ENCODE data around the gene TPPP2. TPM values are rescaled to one million over a fixed set of nuclear protein-coding genes. Genes with fewer than 3 reads are reported as not detected.

TPPP2 gene
- total RNA-seq, 2 donors from 2014 or later = 0.73 to 1.7 TPM

DNA sequence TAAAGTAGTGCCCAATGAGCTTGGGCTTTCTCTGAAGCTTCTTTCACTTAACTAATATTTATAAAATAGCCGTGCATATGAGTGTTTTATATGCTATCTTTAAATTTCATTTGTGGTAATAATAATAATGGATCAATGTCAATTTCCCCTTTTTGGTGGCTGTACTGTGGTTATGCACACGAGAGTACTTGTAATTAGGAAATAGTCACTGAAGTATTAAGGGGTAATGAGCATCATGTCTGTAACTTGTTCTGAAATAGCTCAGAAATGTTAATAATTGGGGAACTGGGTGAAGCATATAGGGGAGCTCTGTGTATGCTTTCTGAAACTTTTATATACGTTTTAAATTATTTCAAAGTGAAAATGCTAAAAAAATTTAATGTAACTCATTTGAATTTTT is 20.6 kb downstream of the TPPP2 start:
- Mint-ChIP-seq H3K27me3 (ENCODE audit: insufficient read depth) (peaks cover 3% of the 10 kb centered on the region), H3K4me1 (peaks cover 12% of the 10 kb centered on the region), H3K9me3 (no peaks in the 10 kb centered on the region), H3K36me3 (ENCODE audit: low read depth) (no peaks in the 10 kb centered on the region), H3K4me3 (no peak overlapping the region), H3K27ac (no peak overlapping the region)
- TF ChIP-seq, protein P1, sequence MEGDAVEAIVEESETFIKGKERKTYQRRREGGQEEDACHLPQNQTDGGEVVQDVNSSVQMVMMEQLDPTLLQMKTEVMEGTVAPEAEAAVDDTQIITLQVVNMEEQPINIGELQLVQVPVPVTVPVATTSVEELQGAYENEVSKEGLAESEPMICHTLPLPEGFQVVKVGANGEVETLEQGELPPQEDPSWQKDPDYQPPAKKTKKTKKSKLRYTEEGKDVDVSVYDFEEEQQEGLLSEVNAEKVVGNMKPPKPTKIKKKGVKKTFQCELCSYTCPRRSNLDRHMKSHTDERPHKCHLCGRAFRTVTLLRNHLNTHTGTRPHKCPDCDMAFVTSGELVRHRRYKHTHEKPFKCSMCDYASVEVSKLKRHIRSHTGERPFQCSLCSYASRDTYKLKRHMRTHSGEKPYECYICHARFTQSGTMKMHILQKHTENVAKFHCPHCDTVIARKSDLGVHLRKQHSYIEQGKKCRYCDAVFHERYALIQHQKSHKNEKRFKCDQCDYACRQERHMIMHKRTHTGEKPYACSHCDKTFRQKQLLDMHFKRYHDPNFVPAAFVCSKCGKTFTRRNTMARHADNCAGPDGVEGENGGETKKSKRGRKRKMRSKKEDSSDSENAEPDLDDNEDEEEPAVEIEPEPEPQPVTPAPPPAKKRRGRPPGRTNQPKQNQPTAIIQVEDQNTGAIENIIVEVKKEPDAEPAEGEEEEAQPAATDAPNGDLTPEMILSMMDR (conservative IDR thresholded peaks at IDR 0.05) = no peak
- H3K27ac ChIP-seq (ENCODE audit: low read depth, low read length) = no peak overlapping the region
- peaks cover 2% of the 10 kb centered on the region for H3K4me1 ChIP-seq (ENCODE audit: control insufficient read depth, insufficient read depth, low read length)
- H3K27me3 ChIP-seq (ENCODE audit: control insufficient read depth, insufficient read depth, low read length, poor library complexity, severe bottlenecking) = no peaks in the 10 kb centered on the region
- no peak overlapping the region for H3K4me3 ChIP-seq (ENCODE audit: low read length)
- no peaks in the 10 kb centered on the region for H3K9me3 ChIP-seq (ENCODE audit: control insufficient read depth, low read length)
- 100% methylated on average over 1 to 2 of the region's 3 CpGs for WGBS, 2 experiments (ENCODE audit: insufficient coverage in 1 of 2, insufficient read length in 1 of 2)
- DNase-seq = no peak
- H3K9ac ChIP-seq (ENCODE audit: extremely low read depth, low read length, poor library complexity, severe bottlenecking) = no peak overlapping the region
- H3K36me3 ChIP-seq (ENCODE audit: control insufficient read depth, insufficient read depth, low read length) = no peaks in the 10 kb centered on the region

DNA sequence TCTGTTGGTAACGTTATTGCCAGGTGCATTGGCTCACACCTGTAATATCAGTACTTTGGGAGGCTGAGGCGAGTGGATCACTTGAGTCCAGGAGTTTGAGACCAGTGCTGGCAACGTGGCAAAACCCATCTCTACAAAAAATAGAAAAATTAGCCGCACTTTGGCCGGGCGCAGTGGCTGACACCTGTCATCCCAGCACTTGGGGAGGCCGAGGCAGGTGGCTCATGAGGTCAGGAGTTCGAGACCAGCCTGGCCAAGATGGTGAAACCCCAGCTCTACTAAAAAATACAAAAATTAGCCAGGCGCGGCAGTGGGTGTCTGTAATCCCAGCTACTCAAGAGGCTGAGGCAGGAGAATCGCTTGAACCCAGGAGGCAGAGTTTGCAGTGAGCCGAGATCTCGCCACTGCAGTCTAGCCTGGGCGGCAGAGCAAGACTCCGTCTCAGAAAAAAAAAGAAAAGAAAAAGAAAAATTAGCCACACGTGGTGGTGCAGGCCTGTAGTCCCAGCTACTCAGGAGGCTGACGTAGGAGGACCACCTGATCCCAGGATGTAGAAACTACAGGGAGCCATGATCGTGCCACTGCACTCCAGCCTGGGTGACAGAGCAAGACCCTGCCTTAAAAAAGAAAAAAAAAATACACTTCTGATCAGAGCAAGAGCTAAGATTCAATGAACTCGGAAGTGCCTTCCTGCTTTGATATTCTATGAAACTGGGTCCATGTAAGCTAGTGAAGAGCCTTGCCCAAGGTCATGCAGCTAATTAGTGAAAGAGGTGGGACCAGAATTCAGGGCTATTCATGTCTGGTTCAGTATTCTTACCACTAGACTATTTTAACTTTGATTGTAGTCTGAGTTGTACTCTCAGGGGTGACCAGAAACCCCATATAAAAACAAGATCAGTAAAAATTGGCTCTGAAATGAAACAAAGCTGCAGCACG is 23.4 kb downstream of the TPPP2 start:
- no peak for DNase-seq
- WGBS, 2 experiments (ENCODE audit: insufficient coverage in 1 of 2, insufficient read length in 1 of 2) = 93% methylated on average over 17 to 20 of the region's 20 CpGs
- Mint-ChIP-seq H3K36me3 (ENCODE audit: low read depth) (no peaks in the 10 kb centered on the region), H3K4me3 (no peak overlapping the region), H3K9me3 (no peaks in the 10 kb centered on the region), H3K27me3 (ENCODE audit: insufficient read depth) (no peaks in the 10 kb centered on the region), H3K27ac (no peak overlapping the region), H3K4me1 (peaks cover 15% of the 10 kb centered on the region)
- H3K9ac ChIP-seq (ENCODE audit: extremely low read depth, low read length, poor library complexity, severe bottlenecking) = no peak overlapping the region
- H3K9me3 ChIP-seq (ENCODE audit: control insufficient read depth, low read length) = no peaks in the 10 kb centered on the region
- H3K4me1 ChIP-seq (ENCODE audit: control insufficient read depth, insufficient read depth, low read length) = peaks cover 2% of the 10 kb centered on the region
- no peak overlapping the region for H3K4me3 ChIP-seq (ENCODE audit: low read length)
- TF ChIP-seq, protein P1 (conservative IDR thresholded peaks at IDR 0.05) = no peak
- H3K36me3 ChIP-seq (ENCODE audit: control insufficient read depth, insufficient read depth, low read length) = no peaks in the 10 kb centered on the region
- no peak overlapping the region for H3K27ac ChIP-seq (ENCODE audit: low read depth, low read length)
- H3K27me3 ChIP-seq (ENCODE audit: control insufficient read depth, insufficient read depth, low read length, poor library complexity, severe bottlenecking) = no peaks in the 10 kb centered on the region

DNA sequence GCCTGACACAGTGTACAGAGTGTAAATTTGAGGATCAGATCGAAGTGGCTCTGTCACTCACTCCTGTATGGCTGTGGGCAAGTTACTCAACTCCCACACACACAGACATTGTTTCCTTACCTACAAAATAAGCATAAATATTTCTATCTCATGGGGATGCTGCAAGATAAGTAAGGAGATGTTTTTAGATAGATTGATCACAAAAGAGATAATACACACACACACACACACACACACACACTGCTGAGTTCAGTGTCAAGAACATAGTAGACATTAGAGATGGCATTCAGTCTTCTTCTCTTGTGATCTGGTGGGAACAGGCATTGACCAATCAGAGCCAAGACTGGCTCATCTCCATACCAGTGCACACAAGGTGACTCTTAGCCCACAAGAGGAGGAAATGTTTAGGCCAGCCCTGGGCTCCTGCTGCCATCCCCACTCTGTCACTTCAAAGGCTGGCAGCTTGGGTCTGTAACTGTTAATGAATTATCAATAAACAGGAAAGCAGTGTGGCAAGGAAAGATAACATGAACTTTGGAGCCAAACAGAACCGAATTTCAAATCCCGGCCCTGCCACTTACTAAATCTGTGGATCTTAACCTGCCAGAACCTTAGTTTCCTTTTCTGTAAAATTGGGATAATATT is 24.2 kb downstream of the TPPP2 start:
- H3K36me3 Mint-ChIP-seq (ENCODE audit: low read depth) = no peaks in the 10 kb centered on the region
- TF ChIP-seq, protein P1 (conservative IDR thresholded peaks at IDR 0.05) = no peak
- no peaks in the 10 kb centered on the region for H3K36me3 ChIP-seq (ENCODE audit: control insufficient read depth, insufficient read depth, low read length)
- no peak overlapping the region for H3K9ac ChIP-seq (ENCODE audit: extremely low read depth, low read length, poor library complexity, severe bottlenecking)
- no peaks in the 10 kb centered on the region for H3K27me3 ChIP-seq (ENCODE audit: control insufficient read depth, insufficient read depth, low read length, poor library complexity, severe bottlenecking)
- no peak overlapping the region for H3K4me3 Mint-ChIP-seq
- peaks cover 2% of the 10 kb centered on the region for H3K4me1 ChIP-seq (ENCODE audit: control insufficient read depth, insufficient read depth, low read length)
- 93% methylated on average over 3 of the region's 3 CpGs; no CpG with 5 or more reads in 1 of the 2 experiments for WGBS, 2 experiments (ENCODE audit: insufficient coverage in 1 of 2, insufficient read length in 1 of 2)
- DNase-seq = no peak
- no peak overlapping the region for H3K27ac Mint-ChIP-seq
- H3K27ac ChIP-seq (ENCODE audit: low read depth, low read length) = no peak overlapping the region
- H3K4me3 ChIP-seq (ENCODE audit: low read length) = no peak overlapping the region
- H3K9me3 Mint-ChIP-seq = no peaks in the 10 kb centered on the region
- H3K4me1 Mint-ChIP-seq = peaks cover 12% of the 10 kb centered on the region
- no peaks in the 10 kb centered on the region for H3K9me3 ChIP-seq (ENCODE audit: control insufficient read depth, low read length)
- H3K27me3 Mint-ChIP-seq (ENCODE audit: insufficient read depth) = no peaks in the 10 kb centered on the region
